Neural cell (in vitro differentiated cells): ENCODE results near the gene DLG5.

Experiments used
- EZH2 ChIP-seq: fragments of 200-600, 300-800 bp; shearing (Covaris generic), sonication (generic); IDR thresholded peaks from 2 replicates; pipeline ENCODE4 v1.6.1; 2014; ENCODE audit warnings: antibody characterized with exemption, low read length, borderline replicate concordance, mild to moderate bottlenecking; ENCODE audit not compliant: insufficient read depth, poor library complexity, severe bottlenecking
- POLR2AphosphoS5 ChIP-seq: IDR thresholded peaks from 2 replicates; pipeline ENCODE4 v1.6.1; 2012
- RAD21 ChIP-seq: fragments of 450-650 bp; conservative IDR thresholded peaks from 2 replicates; pipeline ENCODE4 v1.6.1; 2014; ENCODE audit warnings: antibody characterized with exemption, mild to moderate bottlenecking, moderate library complexity
- TF ChIP-seq, protein P1 (sequence below): fragments of 450-650 bp; IDR thresholded peaks from 2 replicates; pipeline ENCODE4 v1.5.1; 2014; ENCODE audit warnings: antibody characterized with exemption, mild to moderate bottlenecking, moderate library complexity; ENCODE audit not compliant: poor library complexity, severe bottlenecking

DNA sequence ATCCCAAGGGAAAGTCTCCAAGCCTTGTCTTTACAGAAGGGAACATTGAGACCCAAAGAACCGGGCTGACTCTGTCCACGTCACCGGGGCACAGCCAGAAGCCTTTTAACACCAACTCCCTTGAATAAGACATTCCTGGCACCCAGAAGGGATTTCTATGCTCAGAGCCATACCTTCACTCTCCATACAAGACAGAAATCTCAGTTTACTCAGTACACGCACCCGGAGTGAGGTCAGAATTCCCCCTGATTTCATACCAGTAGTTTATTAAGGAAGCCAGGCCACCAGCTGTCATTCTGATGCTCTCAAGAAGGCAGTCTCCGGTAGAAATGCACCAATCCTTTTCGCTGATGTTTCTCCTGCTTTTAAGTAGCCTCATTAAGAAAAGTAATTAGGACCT, 154.7 kb downstream of the DLG5 start:
- TF ChIP-seq, protein P1, sequence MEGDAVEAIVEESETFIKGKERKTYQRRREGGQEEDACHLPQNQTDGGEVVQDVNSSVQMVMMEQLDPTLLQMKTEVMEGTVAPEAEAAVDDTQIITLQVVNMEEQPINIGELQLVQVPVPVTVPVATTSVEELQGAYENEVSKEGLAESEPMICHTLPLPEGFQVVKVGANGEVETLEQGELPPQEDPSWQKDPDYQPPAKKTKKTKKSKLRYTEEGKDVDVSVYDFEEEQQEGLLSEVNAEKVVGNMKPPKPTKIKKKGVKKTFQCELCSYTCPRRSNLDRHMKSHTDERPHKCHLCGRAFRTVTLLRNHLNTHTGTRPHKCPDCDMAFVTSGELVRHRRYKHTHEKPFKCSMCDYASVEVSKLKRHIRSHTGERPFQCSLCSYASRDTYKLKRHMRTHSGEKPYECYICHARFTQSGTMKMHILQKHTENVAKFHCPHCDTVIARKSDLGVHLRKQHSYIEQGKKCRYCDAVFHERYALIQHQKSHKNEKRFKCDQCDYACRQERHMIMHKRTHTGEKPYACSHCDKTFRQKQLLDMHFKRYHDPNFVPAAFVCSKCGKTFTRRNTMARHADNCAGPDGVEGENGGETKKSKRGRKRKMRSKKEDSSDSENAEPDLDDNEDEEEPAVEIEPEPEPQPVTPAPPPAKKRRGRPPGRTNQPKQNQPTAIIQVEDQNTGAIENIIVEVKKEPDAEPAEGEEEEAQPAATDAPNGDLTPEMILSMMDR = no peak
- no peak for TF ChIP-seq EZH2
- TF ChIP-seq RAD21 = no peak
- TF ChIP-seq POLR2AphosphoS5 = no peak
